ENCODE data around the gene ZNF397.
A peak's percentile ranks its signal among the peaks of the same experiment; 100 is the strongest.

ZNF397 gene

GRCh38 chr18:35253655-35254287, 12.9 kb downstream of the ZNF397 start:
- DNase-seq (ENCODE audit: low read depth), result no peak

GRCh38 chr18:35256947-35257346, 16.1 kb downstream of the ZNF397 start:
- TF ChIP-seq, protein P1, sequence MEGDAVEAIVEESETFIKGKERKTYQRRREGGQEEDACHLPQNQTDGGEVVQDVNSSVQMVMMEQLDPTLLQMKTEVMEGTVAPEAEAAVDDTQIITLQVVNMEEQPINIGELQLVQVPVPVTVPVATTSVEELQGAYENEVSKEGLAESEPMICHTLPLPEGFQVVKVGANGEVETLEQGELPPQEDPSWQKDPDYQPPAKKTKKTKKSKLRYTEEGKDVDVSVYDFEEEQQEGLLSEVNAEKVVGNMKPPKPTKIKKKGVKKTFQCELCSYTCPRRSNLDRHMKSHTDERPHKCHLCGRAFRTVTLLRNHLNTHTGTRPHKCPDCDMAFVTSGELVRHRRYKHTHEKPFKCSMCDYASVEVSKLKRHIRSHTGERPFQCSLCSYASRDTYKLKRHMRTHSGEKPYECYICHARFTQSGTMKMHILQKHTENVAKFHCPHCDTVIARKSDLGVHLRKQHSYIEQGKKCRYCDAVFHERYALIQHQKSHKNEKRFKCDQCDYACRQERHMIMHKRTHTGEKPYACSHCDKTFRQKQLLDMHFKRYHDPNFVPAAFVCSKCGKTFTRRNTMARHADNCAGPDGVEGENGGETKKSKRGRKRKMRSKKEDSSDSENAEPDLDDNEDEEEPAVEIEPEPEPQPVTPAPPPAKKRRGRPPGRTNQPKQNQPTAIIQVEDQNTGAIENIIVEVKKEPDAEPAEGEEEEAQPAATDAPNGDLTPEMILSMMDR (IDR thresholded peaks at IDR 0.05; ENCODE audit: control insufficient read depth, insufficient read depth, low read depth, low read length, missing control alignments), result no peak

More at GRCh38 chr18:35253655-35254287, 12.9 kb downstream of the ZNF397 start:
- H3K4me3 ChIP-seq (ENCODE audit: control insufficient read depth, low read depth, low read length), result no peak overlapping the region
- TF ChIP-seq, protein P1 (IDR thresholded peaks at IDR 0.05; ENCODE audit: control insufficient read depth, insufficient read depth, low read depth, low read length, missing control alignments), result no peak

DNA sequence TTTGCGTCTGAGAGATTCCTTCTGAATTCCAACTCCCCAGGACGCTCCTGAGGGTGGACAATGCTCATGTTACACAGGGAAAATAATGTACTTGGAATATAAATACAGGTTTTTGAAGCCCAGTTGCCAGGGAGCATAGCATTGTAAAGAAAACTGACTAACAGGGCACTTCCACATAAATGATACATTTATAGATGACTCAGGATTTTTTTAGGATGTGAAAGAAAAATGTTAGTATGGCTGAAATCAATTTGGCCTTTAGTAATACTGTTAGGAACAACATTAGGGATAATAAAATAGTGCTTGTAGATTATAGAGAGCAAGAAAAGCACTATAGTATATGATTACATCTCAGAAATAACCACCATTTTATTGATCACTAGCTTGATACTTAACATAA, 23.6 kb downstream of the ZNF397 start:
- TF ChIP-seq, protein P1 (IDR thresholded peaks at IDR 0.05; ENCODE audit: control insufficient read depth, insufficient read depth, low read depth, low read length, missing control alignments), result no peak
- H3K4me3 ChIP-seq (ENCODE audit: control insufficient read depth, low read depth, low read length), result no peak overlapping the region
- no peak for DNase-seq (ENCODE audit: low read depth)

More at GRCh38 chr18:35256947-35257346, 16.1 kb downstream of the ZNF397 start:
- H3K4me3 ChIP-seq (ENCODE audit: control insufficient read depth, low read depth, low read length), result no peak overlapping the region
- DNase-seq (ENCODE audit: low read depth), result no peak

- TF ChIP-seq, protein P1 (IDR thresholded peaks at IDR 0.05; ENCODE audit: control insufficient read depth, insufficient read depth, low read depth, low read length, missing control alignments), result no peak
- DNase-seq (ENCODE audit: low read depth), result no peak
- H3K4me3 ChIP-seq (ENCODE audit: control insufficient read depth, low read depth, low read length), result peak overlapping the region; percentile 23
Measured at GRCh38 chr18:35267161-35267651, 26.4 kb downstream of the ZNF397 start.

DNA sequence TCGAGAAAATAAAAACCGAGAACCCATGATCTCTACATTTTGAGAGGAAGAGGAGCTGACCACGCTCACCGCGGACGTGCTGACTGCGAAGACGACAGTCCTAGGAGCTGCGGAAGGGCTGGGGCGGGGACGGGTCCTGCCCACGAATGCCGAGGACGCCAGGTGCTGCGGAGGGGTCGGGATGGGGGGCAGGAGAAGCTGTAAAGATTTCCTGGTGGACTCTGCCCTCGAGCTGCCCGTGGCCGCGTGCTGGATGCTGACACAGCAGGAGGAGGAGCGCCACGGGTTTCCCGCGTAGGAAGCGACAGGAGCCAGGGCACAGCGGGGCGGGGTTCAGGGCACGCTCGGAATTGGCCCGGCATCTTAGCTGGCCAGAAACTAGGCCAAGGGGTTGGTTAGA, 27.0 kb downstream of the ZNF397 start:
- no peak for DNase-seq (ENCODE audit: low read depth)
- TF ChIP-seq, protein P1 (IDR thresholded peaks at IDR 0.05; ENCODE audit: control insufficient read depth, insufficient read depth, low read depth, low read length, missing control alignments), result no peak
- no peak overlapping the region; the same call in 1 of the 2 replicates for H3K4me3 ChIP-seq (ENCODE audit: control insufficient read depth, low read depth, low read length)

- DNase-seq (ENCODE audit: low read depth), result no peak
- TF ChIP-seq, protein P1 (IDR thresholded peaks at IDR 0.05; ENCODE audit: control insufficient read depth, insufficient read depth, low read depth, low read length, missing control alignments), result no peak
- no peak overlapping the region for H3K4me3 ChIP-seq (ENCODE audit: control insufficient read depth, low read depth, low read length)
Measured at GRCh38 chr18:35268821-35269220, 28.0 kb downstream of the ZNF397 start.

All from AG09309 (cell line).